Measurements from ENCODE around the gene AGFG2. TPM values are rescaled to one million over a fixed set of nuclear protein-coding genes. Genes with fewer than 3 reads are reported as not detected.
"Not testable (repeated sequence)": the region's sequence is repeated elsewhere in the genome, so short reads cannot be mapped to it uniquely, and the experiment has no call there.

The AGFG2 gene
- total and polyA plus RNA-seq, 4 donors, result 6.4 to 29.2 (median 21.5) TPM

DNA sequence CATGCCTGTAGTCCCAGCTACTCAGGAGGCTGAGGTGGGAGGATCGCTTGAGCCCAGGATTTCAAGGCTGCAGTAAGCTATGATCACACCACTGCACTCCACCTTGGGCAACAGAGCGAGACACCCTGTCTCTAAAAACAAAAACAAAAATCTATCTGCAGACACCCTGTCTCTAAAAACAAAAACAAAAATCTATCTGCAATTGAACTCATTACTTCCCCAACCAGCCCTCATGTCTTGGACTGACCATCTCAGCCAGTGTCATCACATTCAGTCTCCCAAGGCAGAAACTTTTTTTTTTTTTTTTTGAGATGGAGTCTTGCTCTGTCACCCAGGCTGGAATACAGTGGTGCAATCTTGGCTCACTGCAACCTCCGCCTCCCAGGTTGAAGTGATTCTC is 35.0 kb upstream of the AGFG2 start:
- H3K27ac ChIP-seq (ENCODE audit: low read depth in 1 of 2, low read length in 2 of 2); H3K36me3 ChIP-seq (ENCODE audit: control insufficient read depth in 1 of 2, insufficient read depth in 2 of 2, low read length in 1 of 2); H3K4me1 ChIP-seq (ENCODE audit: control insufficient read depth in 1 of 2, insufficient read depth in 2 of 2, low read length in 2 of 2); DNase-seq; ATAC-seq (ENCODE audit: low FRiP score); H3K9me3 ChIP-seq (ENCODE audit: control insufficient read depth, low read length); intact Hi-C loops (cut with DNase I); H3K27me3 ChIP-seq (ENCODE audit: control insufficient read depth in 1 of 2, insufficient read depth in 2 of 2, low read length in 1 of 2); H3K4me3 ChIP-seq (ENCODE audit: low read length in 2 of 2): not testable (repeated sequence)
- WGBS, 2 donors, result 86 to 91% methylated on average over 3 of the region's 3 CpGs

DNA sequence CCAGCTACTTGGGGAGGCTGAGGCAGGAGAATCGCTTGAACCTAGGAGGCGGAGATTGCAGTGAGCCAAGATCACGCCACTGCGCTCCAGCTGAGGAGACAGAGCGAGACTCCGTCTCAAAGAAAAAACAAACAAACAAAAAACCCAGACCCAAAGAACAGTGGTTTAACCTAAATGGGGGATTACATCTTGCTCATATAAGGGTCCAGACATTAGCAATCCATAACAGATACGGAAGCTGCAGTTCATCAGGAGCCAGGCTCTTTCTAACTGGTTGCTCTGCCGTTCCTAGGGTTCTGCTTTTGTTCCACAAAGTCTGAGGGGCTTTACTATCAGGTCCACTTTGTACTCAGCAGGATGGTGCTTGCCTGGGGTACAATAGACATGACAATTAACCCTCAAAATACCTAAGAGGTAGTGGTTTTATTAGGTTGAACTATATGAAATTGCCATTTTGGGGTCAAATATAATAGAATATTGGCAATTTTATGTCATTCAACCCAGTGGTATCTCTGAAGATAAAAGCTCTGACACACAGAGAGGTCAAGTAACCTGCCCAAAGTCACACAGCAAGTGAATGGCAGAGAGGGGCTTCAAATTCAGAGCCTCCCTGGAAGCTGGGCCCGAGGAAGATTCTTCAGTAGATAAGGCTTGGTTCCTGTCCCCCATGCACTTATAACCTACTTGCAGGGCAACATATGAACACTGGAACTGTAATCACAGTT is 34.0 kb upstream of the AGFG2 start:
- no peaks in the 10 kb centered on the region for H3K27me3 ChIP-seq (ENCODE audit: control insufficient read depth in 1 of 2, insufficient read depth in 2 of 2, low read length in 1 of 2)
- DNase-seq, result no peak
- H3K27ac ChIP-seq (ENCODE audit: low read depth in 1 of 2, low read length in 2 of 2), result no peak overlapping the region
- ATAC-seq (ENCODE audit: low FRiP score), result no peak
- 85 to 87% methylated on average over 9 of the region's 9 CpGs for WGBS, 2 donors
- H3K4me3 ChIP-seq (ENCODE audit: low read length in 2 of 2), result no peak overlapping the region
- no peaks in the 10 kb centered on the region for H3K9me3 ChIP-seq (ENCODE audit: control insufficient read depth, low read length)
- H3K4me1 ChIP-seq (ENCODE audit: control insufficient read depth in 1 of 2, insufficient read depth in 2 of 2, low read length in 2 of 2), result no peaks in the 10 kb centered on the region
- H3K36me3 ChIP-seq (ENCODE audit: control insufficient read depth in 1 of 2, insufficient read depth in 2 of 2, low read length in 1 of 2), result no peaks in the 10 kb centered on the region
- intact Hi-C loops (cut with DNase I), result no loop called here

DNA sequence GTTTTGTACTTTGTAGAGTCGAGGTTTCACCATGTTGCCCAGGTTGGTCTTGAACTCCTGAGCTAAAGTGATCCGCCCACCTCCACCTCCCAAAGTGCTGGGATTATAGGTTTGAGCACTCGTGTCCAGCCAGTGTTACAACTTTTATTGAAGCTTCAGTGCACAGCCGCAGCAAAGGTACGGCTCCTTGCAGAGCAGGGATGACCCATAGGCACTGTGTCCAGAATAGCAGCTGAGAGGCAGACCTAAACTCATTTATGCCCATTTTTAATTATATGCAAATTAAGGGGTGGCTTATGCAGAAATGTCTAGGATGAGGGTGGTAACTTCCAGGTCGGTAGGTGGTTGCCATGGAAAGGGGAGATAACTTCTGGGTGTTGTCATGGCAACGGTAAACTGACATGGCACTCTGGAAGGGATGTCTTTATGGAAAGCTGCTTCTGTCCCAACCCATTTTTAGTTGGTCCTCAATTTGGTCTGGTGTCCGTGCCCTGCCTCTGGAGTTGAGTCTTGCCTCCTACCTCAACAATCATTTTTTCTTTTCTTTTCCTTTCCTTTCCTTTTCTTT is 32.6 kb upstream of the AGFG2 start:
- intact Hi-C loops (cut with DNase I), result no loop called here
- Histone ChIP-seq H3K27ac (ENCODE audit: low read depth in 1 of 2, low read length in 2 of 2) (no peak overlapping the region), H3K36me3 (ENCODE audit: control insufficient read depth in 1 of 2, insufficient read depth in 2 of 2, low read length in 1 of 2) (no peaks in the 10 kb centered on the region), H3K4me3 (ENCODE audit: low read length in 2 of 2) (no peak overlapping the region), H3K4me1 (ENCODE audit: control insufficient read depth in 1 of 2, insufficient read depth in 2 of 2, low read length in 2 of 2) (no peaks in the 10 kb centered on the region), H3K27me3 (ENCODE audit: control insufficient read depth in 1 of 2, insufficient read depth in 2 of 2, low read length in 1 of 2) (no peaks in the 10 kb centered on the region), H3K9me3 (ENCODE audit: control insufficient read depth, low read length) (no peaks in the 10 kb centered on the region)
- WGBS, 2 donors, result 60 to 64% methylated on average over 8 of the region's 8 CpGs
- DNase-seq (no peak), ATAC-seq (ENCODE audit: low FRiP score) (no peak)

DNA sequence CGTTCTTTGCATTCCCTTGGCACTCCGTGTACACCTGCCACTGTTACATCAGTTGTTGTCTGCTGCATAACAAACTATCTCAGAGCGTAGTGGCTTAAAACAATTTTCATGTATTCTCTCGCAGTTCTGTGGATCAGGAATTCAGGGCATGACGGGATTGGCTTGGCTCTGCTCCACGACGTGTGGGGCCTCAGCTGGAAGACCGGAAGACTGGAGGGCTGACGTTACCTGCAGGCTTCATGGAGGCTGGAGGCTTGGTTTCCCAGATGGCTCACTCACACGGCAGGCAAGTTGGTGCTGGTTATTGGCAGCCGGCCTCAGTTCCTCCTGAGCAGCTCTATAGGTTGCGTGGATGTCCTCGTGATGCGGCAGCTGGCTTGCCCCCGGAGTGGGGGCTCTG is 29.8 kb upstream of the AGFG2 start:
- DNase-seq (no peak), ATAC-seq (ENCODE audit: low FRiP score) (no peak)
- Histone ChIP-seq H3K27ac (ENCODE audit: low read depth in 1 of 2, low read length in 2 of 2) (no peak overlapping the region), H3K4me3 (ENCODE audit: low read length in 2 of 2) (no peak overlapping the region), H3K9me3 (ENCODE audit: control insufficient read depth, low read length) (no peaks in the 10 kb centered on the region), H3K4me1 (ENCODE audit: control insufficient read depth in 1 of 2, insufficient read depth in 2 of 2, low read length in 2 of 2) (no peaks in the 10 kb centered on the region), H3K27me3 (ENCODE audit: control insufficient read depth in 1 of 2, insufficient read depth in 2 of 2, low read length in 1 of 2) (no peaks in the 10 kb centered on the region), H3K36me3 (ENCODE audit: control insufficient read depth in 1 of 2, insufficient read depth in 2 of 2, low read length in 1 of 2) (no peaks in the 10 kb centered on the region)
- intact Hi-C loops (cut with DNase I), result no loop called here
- WGBS, 2 donors, result 39 to 45% methylated on average over 15 of the region's 15 CpGs

DNA sequence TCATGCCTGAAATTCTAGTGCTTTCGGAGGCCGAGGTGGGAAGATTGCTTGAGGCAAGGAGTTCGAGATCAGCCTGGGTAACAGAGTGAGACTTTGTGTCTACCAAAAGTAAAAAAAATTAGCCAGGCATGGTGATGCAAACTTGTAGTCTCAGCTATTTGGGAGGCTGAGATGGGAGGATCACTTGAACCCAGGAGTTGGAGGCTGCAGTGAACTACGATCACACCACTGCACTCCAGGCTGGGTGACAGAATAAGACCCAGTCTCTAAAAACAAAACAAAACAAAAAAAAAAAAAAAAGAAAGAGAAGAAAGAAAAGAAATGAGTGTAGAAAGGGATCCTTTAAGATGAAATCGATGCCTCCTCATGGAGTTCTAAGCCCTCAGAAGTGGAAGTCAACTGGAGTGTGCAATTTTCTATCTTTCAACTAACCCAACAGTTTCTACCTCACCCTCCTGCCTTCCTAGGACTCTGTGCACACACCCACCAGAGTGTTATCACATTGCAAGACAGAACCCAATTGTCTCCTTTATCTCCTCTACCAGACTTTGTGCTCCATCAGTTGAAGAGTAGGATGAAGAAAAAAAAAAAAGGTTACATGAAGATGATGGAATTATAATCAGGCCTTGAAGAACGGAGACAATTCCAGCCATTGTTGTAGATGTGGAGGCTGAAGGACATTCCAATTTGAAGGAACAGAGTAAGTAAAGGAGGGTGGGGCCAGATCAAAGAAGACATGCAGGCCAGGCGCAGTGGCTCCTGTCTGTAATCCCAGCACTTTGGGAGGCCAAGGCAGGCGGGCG is 28.4 kb upstream of the AGFG2 start:
- intact Hi-C loops (cut with DNase I), result no loop called here
- no peaks in the 10 kb centered on the region for H3K36me3 ChIP-seq (ENCODE audit: control insufficient read depth in 1 of 2, insufficient read depth in 2 of 2, low read length in 1 of 2)
- DNase-seq (no peak), ATAC-seq (ENCODE audit: low FRiP score) (no peak)
- H3K4me1 ChIP-seq (ENCODE audit: control insufficient read depth in 1 of 2, insufficient read depth in 2 of 2, low read length in 2 of 2), result no peaks in the 10 kb centered on the region
- no peaks in the 10 kb centered on the region for H3K27me3 ChIP-seq (ENCODE audit: control insufficient read depth in 1 of 2, insufficient read depth in 2 of 2, low read length in 1 of 2)
- no peaks in the 10 kb centered on the region for H3K9me3 ChIP-seq (ENCODE audit: control insufficient read depth, low read length)
- H3K4me3 ChIP-seq (ENCODE audit: low read length in 2 of 2), result no peak overlapping the region
- 92 to 93% methylated on average over 9 of the region's 9 CpGs for WGBS, 2 donors
- no peak overlapping the region for H3K27ac ChIP-seq (ENCODE audit: low read depth in 1 of 2, low read length in 2 of 2)

DNA sequence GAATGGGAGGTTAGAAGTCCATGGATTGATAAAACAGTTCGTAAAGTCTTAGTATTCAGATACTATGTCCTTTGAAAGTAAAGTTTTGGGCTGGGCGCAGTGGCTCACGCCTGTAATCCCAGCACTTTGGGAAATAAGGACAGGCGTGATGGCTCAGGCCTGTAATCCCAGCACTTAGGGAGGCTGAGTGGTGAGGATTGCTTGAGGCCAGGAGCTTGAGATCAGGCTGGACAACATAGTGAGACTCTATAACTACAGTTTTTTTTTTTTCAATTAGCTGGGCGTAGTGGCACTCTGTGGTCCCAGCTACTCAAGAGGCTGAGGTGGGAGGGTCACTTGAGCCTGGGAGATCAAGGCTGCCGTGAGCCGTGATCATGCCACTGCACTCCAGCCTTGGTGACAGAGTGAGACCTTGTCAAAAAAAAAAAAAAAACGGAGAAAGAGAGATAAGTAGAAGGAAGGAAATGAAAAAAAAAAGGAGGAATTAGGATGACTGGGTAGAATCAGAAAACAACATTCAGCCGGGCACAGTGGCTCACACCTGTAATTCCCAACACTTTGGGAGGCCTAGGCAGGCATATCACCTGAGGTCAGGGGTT is 25.7 kb upstream of the AGFG2 start:
- no peak for ATAC-seq (ENCODE audit: low FRiP score)
- H3K27ac ChIP-seq (ENCODE audit: low read depth in 1 of 2, low read length in 2 of 2), result no peak overlapping the region
- no peak overlapping the region for H3K4me3 ChIP-seq (ENCODE audit: low read length in 2 of 2)
- no peaks in the 10 kb centered on the region for H3K4me1 ChIP-seq (ENCODE audit: control insufficient read depth in 1 of 2, insufficient read depth in 2 of 2, low read length in 2 of 2)
- no peaks in the 10 kb centered on the region for H3K27me3 ChIP-seq (ENCODE audit: control insufficient read depth in 1 of 2, insufficient read depth in 2 of 2, low read length in 1 of 2)
- H3K36me3 ChIP-seq (ENCODE audit: control insufficient read depth in 1 of 2, insufficient read depth in 2 of 2, low read length in 1 of 2), result no peaks in the 10 kb centered on the region
- WGBS, 2 donors, result 81 to 82% methylated on average over 9 of the region's 9 CpGs
- intact Hi-C loops (cut with DNase I), result no loop called here
- DNase-seq, result no peak
- no peaks in the 10 kb centered on the region for H3K9me3 ChIP-seq (ENCODE audit: control insufficient read depth, low read length)

DNA sequence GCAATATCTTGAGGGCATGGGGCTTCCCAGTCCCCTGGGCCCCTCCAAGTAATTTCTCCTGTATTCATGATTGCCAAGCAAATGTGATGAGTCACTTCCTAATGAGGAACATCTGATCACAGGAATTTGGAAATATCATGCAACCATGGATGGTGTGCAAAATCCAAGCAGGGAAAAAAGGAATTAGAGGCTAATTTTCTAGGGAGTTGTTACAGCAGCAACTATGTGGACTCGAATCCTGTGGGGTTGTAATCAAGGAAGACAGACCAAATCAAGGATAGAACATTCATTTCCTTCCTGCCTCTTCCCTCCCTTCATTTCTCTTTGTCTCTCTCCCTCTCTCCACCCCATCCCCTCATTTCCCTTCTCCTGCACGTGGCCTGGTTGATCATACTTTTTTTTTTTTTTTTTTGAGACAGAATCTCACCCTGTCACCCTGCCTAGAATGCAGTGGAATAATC is 23.9 kb upstream of the AGFG2 start:
- Histone ChIP-seq H3K9me3 (ENCODE audit: control insufficient read depth, low read length) (no peaks in the 10 kb centered on the region), H3K27ac (ENCODE audit: low read depth in 1 of 2, low read length in 2 of 2) (no peak overlapping the region), H3K4me1 (ENCODE audit: control insufficient read depth in 1 of 2, insufficient read depth in 2 of 2, low read length in 2 of 2) (no peaks in the 10 kb centered on the region), H3K4me3 (ENCODE audit: low read length in 2 of 2) (no peak overlapping the region), H3K27me3 (ENCODE audit: control insufficient read depth in 1 of 2, insufficient read depth in 2 of 2, low read length in 1 of 2) (no peaks in the 10 kb centered on the region), H3K36me3 (ENCODE audit: control insufficient read depth in 1 of 2, insufficient read depth in 2 of 2, low read length in 1 of 2) (no peaks in the 10 kb centered on the region)
- intact Hi-C loops (cut with DNase I), result no loop called here
- DNase-seq (no peak), ATAC-seq (ENCODE audit: low FRiP score) (peak; percentile 60)
- 39 to 41% methylated on average over 2 of the region's 2 CpGs for whole genome bisulfite sequencing, 2 donors

DNA sequence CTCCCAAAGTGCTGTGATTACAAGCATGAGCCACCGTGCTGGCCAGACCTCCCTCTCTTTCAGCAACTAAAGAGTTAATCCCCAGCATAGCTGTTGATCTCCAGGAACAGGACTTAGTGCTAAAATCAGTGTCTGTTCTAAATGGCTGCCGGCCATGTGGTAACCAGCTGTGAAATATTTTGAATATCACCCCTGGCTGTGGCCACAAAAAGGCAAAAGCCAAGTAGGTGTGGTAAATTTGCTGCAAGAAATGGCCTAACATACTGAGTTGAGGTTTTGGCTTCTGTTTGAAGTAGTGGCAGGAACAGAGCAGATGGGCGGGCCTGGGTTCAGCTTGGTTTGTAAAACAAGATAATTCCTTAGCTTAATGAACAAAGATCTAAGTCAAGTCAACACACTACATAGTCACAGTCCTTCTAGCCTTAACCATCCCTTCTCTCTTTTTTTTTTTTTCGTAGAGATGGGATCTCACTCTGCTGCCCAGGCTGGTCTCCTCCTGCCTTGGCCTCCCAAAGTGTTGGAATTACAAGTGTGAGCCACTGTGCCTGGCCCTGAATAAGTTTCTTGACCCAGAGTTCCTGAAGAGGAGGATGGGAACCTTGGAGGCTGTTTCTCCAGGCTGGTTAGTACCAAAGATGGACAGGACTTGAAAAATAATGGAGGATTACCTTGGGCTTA is 22.7 kb upstream of the AGFG2 start:
- Histone ChIP-seq H3K4me1 (ENCODE audit: control insufficient read depth in 1 of 2, insufficient read depth in 2 of 2, low read length in 2 of 2) (no peaks in the 10 kb centered on the region), H3K27me3 (ENCODE audit: control insufficient read depth in 1 of 2, insufficient read depth in 2 of 2, low read length in 1 of 2) (no peaks in the 10 kb centered on the region), H3K4me3 (ENCODE audit: low read length in 2 of 2) (no peak overlapping the region), H3K36me3 (ENCODE audit: control insufficient read depth in 1 of 2, insufficient read depth in 2 of 2, low read length in 1 of 2) (no peaks in the 10 kb centered on the region), H3K27ac (ENCODE audit: low read depth in 1 of 2, low read length in 2 of 2) (no peak overlapping the region), H3K9me3 (ENCODE audit: control insufficient read depth, low read length) (no peaks in the 10 kb centered on the region)
- ATAC-seq (ENCODE audit: low FRiP score) (peak; percentile 51), DNase-seq (peak in 1 of 2 donors; percentile 55)
- intact Hi-C loops (cut with DNase I), result no loop called here
- WGBS, 2 donors, result 49 to 54% methylated on average over 4 of the region's 4 CpGs

Data from aorta (tissue), 5 donors.